Measurements from ENCODE around the gene NME2. TPM values are rescaled to one million over a fixed set of nuclear protein-coding genes. Genes with fewer than 3 reads are reported as not detected.

NME2 gene
- 576 and 680 TPM in 2 replicates for total RNA-seq

GRCh38 chr17:51166198-51166986 lies at the start of gene NME2:
Gene NME2, plus strand, starts transcription at chr17:51166411. Its CDS starts 420 bp downstream, at chr17:51166831.

DNA sequence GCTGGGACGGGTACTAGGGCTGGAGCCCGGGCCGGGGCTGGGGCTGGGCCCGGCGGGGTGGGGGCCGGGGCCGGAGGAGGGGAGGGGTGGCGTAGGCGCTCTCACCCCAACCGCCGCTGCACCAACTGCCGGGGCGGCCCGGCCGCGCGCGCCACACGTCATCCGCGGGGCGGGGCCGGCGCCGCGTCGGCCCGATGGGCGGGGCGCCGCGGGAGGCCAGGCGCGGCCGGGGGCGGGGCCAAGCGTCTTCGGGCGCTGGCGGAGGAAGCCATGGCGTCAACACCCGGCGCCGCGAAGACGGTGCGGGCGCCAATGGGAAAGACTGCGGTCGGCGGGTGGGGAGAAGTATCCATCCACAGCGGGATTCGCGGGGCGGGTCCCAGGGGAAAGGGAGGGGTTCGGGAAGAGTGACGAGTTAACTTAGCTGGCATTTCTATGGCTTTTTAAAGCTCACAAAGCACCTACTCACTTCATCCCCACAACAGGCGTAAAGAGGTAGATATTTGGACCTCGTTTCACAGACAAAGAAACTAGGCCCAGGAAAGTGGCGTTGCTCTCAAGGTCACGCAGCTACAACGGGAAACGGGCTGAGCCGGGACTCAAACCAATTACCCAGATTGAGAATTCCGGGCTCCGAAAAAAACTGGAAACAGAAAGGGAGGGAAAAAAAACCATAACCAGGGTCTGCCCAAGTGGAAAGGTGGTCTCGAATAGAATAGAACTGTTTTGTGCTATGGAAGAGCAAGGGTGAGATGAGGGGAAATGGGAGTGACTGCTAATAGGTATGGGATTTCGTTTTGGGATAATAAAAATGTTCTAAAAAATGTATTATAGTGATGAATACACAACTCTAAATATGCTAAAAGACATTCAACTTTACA lies 45.2 kb upstream of the NME2 start, which contains the start of gene SPAG9:
SPAG9 (minus strand) TSS at position 130 of the 881 bp plus-strand sequence. CDS start 212 bp downstream, outside the sequence.

GRCh38 chr17:51153210-51154072 lies 12.8 kb upstream of the NME2 start, which contains the start of gene NME1:
Gene NME1, plus strand, starts transcription at chr17:51153559. Its CDS starts 2,096 bp downstream, at chr17:51155655.

Other genes with a start within 250 kb of the NME2 start
- 124 TPM in 2 replicates for gene SPAG9, start 45.5 kb upstream of the NME2 start, total RNA-seq
- gene NME1, start 12.9 kb upstream of the NME2 start, total RNA-seq: 66.2 and 82.3 TPM in 2 replicates
- 13.0 and 21.1 TPM in 2 replicates for gene MBTD1, start 93.6 kb downstream of the NME2 start, total RNA-seq
- gene UTP18, start 94.1 kb downstream of the NME2 start, total RNA-seq: 30.7 and 39.8 TPM in 2 replicates

All from dermis lymphatic vessel endothelial cell (primary cell).